Activated CD4-positive, alpha-beta T cell treated with anti-CD3 and anti-CD28 coated beads, Interleukin-2, amount 50 U/mL, for 48 hours (primary cell): Measurements from ENCODE around the gene NXNL1.
A peak's percentile ranks its signal among the peaks of the same experiment; 100 is the strongest.

Experiments
- DNase-seq, 2 experiments: peaks; one replicate each; pipeline ENCODE4 v3.0.0-alpha.2; 2020

The NXNL1 gene

GRCh38 chr19:17455308-17456123 is 5.2 kb downstream of the NXNL1 start:
- DNase-seq: no peak

GRCh38 chr19:17454576-17455071 is 6.1 kb downstream of the NXNL1 start:
- no peak for DNase-seq

- no peak for DNase-seq
Observed at GRCh38 chr19:17451820-17452219, 8.9 kb downstream of the NXNL1 start.

- DNase-seq: peak; percentile 45 to 63
Observed at GRCh38 chr19:17450264-17451075, 10.3 kb downstream of the NXNL1 start.

- peak; percentile 63 to 74 for DNase-seq
Observed at GRCh38 chr19:17448131-17448967, 12.4 kb downstream of the NXNL1 start, which contains the start of gene TMEM221. TMEM221 (minus strand) TSS chr19:17448668; CDS start chr19:17448462, 206 bp downstream.

GRCh38 chr19:17447704-17448130 is 13.0 kb downstream of the NXNL1 start:
- no peak for DNase-seq

GRCh38 chr19:17445526-17446165 is 15.1 kb downstream of the NXNL1 start:
- no peak for DNase-seq

- DNase-seq: no peak
Observed at GRCh38 chr19:17441241-17442021, 19.3 kb downstream of the NXNL1 start.

- no peak for DNase-seq
Observed at GRCh38 chr19:17436874-17437267, 23.9 kb downstream of the NXNL1 start.

- DNase-seq: no peak
Observed at GRCh38 chr19:17436094-17436873, 24.4 kb downstream of the NXNL1 start.

GRCh38 chr19:17435218-17435617 is 25.5 kb downstream of the NXNL1 start:
- no peak for DNase-seq

GRCh38 chr19:17431417-17431816 is 29.3 kb downstream of the NXNL1 start:
- no peak for DNase-seq

GRCh38 chr19:17429641-17430113 is 31.0 kb downstream of the NXNL1 start:
- DNase-seq: no peak

- DNase-seq: peak; percentile 43 to 48
Observed at GRCh38 chr19:17424743-17425365, 35.9 kb downstream of the NXNL1 start.

GRCh38 chr19:17423429-17424208 is 37.1 kb downstream of the NXNL1 start:
- DNase-seq: no peak

- DNase-seq: no peak
Observed at GRCh38 chr19:17421942-17422341, 38.8 kb downstream of the NXNL1 start.

GRCh38 chr19:17420475-17420924 is 40.2 kb downstream of the NXNL1 start:
- peak; percentile 46 to 50 for DNase-seq

GRCh38 chr19:17419621-17420474 is 40.9 kb downstream of the NXNL1 start, which contains the start of gene MVB12A:
MVB12A (plus strand) TSS chr19:17420047; CDS start chr19:17420136, 89 bp downstream.
- DNase-seq: peak; percentile 93 to 96
